ENCODE data around the gene TTLL10. TPM values are rescaled to one million over a fixed set of nuclear protein-coding genes. Genes with fewer than 3 reads are reported as not detected.

Gene TTLL10
- total RNA-seq, 1 experiment from 2014 or later, result 0.68 TPM

DNA sequence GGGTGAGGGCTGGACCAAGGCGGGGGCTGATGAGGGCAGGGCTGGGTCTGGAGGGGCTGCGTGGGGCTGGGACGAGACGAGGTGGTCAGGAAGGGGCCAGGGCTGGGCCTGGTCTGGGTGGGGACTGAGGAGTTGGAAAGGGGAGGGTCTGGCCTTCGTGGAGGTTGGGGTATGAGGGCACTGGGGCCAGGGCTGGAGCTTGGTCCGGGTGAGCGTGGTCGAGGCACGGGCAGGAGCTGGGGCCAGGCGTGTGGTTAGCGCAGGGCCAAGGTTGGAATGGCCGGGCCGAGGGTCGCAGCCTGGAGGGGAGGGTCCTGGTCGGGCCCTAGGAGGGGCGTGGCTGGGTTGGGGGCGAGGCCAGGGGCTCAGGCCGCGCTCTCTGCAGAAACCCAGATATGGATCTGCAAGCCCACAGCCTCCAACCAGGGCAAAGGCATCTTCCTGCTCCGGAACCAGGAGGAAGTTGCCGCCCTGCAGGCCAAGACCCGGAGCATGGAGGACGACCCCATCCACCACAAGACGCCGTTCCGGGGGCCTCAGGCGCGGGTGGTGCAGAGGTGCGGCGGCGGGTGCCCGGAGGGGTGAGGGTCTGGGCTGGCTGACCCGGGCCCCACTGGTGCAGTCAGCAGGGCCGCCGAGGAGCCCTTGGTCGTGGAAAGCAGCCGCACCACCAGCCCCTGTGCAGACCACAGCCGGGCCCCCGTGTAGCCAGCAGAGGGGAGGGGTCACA is 9.0 kb downstream of the TTLL10 start:
- no CpG with 5 or more reads among the region's 39 CpGs for WGBS (ENCODE audit: extremely low coverage, insufficient read length, low lambda C conversion rate)

More for the DNA sequence above, 9.0 kb downstream of the TTLL10 start:
- TF ChIP-seq, protein P1, sequence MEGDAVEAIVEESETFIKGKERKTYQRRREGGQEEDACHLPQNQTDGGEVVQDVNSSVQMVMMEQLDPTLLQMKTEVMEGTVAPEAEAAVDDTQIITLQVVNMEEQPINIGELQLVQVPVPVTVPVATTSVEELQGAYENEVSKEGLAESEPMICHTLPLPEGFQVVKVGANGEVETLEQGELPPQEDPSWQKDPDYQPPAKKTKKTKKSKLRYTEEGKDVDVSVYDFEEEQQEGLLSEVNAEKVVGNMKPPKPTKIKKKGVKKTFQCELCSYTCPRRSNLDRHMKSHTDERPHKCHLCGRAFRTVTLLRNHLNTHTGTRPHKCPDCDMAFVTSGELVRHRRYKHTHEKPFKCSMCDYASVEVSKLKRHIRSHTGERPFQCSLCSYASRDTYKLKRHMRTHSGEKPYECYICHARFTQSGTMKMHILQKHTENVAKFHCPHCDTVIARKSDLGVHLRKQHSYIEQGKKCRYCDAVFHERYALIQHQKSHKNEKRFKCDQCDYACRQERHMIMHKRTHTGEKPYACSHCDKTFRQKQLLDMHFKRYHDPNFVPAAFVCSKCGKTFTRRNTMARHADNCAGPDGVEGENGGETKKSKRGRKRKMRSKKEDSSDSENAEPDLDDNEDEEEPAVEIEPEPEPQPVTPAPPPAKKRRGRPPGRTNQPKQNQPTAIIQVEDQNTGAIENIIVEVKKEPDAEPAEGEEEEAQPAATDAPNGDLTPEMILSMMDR (conservative IDR thresholded peaks at IDR 0.05), result no peak
- H3K79me1 ChIP-seq (ENCODE audit: insufficient read depth, low read depth, low read length, poor library complexity, severe bottlenecking), result no peaks in the 10 kb centered on the region
- Mint-ChIP-seq H3K4me1 (peaks cover 1 to 7% of the 10 kb centered on the region in 2 experiments; a peak in 2 of 4 replicates), H3K9me3 (no peaks in the 10 kb centered on the region), H3K27me3 (ENCODE audit: low read depth) (no peaks in the 10 kb centered on the region), H3K27ac (no peak overlapping the region), H3K36me3 (ENCODE audit: insufficient read depth in 1 of 3, low read depth in 3 of 3) (peaks cover 0 to 7% (median 0%) of the 10 kb centered on the region in 3 experiments; a peak in 1 of 7 replicates), H3K4me3 (no peak overlapping the region)
- no peaks in the 10 kb centered on the region for H3K9me3 ChIP-seq (ENCODE audit: control insufficient read depth, low read depth, low read length)
- H3T11ph ChIP-seq (ENCODE audit: low read length), result no peak overlapping the region
- H4K8ac ChIP-seq (replicated peaks; ENCODE audit: insufficient read length, low read depth, low read length), result no peak overlapping the region
- no peak overlapping the region for H4K5ac ChIP-seq (ENCODE audit: insufficient read length, low read depth, low read length)
- H3K4me2 ChIP-seq (ENCODE audit: insufficient read depth, insufficient read length, low read length), result no peak overlapping the region
- H3K23ac ChIP-seq (ENCODE audit: insufficient read length, low read depth, low read length), result no peak overlapping the region
- no peaks in the 10 kb centered on the region for H4K20me1 ChIP-seq (ENCODE audit: control insufficient read depth, insufficient read depth, insufficient read length)
- H2BK12ac ChIP-seq (ENCODE audit: insufficient read length, low read depth, low read length), result no peak overlapping the region
- H2BK20ac ChIP-seq (ENCODE audit: low read depth, low read length, poor library complexity, severe bottlenecking), result no peak overlapping the region
- no peak overlapping the region for H2BK120ac ChIP-seq (ENCODE audit: low read depth, low read length, poor library complexity, severe bottlenecking)
- H3K4ac ChIP-seq (ENCODE audit: low read depth, low read length), result no peak overlapping the region
- no peaks in the 10 kb centered on the region for H3K27me3 ChIP-seq (ENCODE audit: insufficient read depth, low read length)
- no peaks in the 10 kb centered on the region for H3K79me2 ChIP-seq (ENCODE audit: insufficient read depth, low read length)
- no peak overlapping the region for H2BK15ac ChIP-seq (ENCODE audit: low read depth, low read length)
- no peak overlapping the region for H4K91ac ChIP-seq (ENCODE audit: insufficient read length, low read depth, low read length)
- H3K9ac ChIP-seq (ENCODE audit: extremely low read depth, insufficient read length, low read length), result no peak overlapping the region
- no peaks in the 10 kb centered on the region for H3K4me1 ChIP-seq (ENCODE audit: insufficient read depth, low read length)
- no peak overlapping the region; the same call in 1 of the 2 replicates for H3K14ac ChIP-seq (ENCODE audit: insufficient read depth, low read length)
- no peak overlapping the region for H2AFZ ChIP-seq (ENCODE audit: low read length)
- peak; percentile 30 for DNase-seq
- H3K27ac ChIP-seq (ENCODE audit: insufficient read length, low read depth, low read length), result no peak overlapping the region
- H3K18ac ChIP-seq (ENCODE audit: insufficient read length, low read depth, low read length), result no peak overlapping the region
- no peak overlapping the region for H3K56ac ChIP-seq (ENCODE audit: insufficient read length, low read depth, low read length)
- H3K23me2 ChIP-seq (ENCODE audit: insufficient read length, low read depth, low read length, poor library complexity, severe bottlenecking), result no peaks in the 10 kb centered on the region
- H2BK5ac ChIP-seq (ENCODE audit: insufficient read length, low read length), result no peak overlapping the region
- no peak overlapping the region for H2AK5ac ChIP-seq (ENCODE audit: insufficient read length, low read length)

All from H9 (cell line).